ENCODE measurements around the gene TNRC6A.

TNRC6A gene

DNA sequence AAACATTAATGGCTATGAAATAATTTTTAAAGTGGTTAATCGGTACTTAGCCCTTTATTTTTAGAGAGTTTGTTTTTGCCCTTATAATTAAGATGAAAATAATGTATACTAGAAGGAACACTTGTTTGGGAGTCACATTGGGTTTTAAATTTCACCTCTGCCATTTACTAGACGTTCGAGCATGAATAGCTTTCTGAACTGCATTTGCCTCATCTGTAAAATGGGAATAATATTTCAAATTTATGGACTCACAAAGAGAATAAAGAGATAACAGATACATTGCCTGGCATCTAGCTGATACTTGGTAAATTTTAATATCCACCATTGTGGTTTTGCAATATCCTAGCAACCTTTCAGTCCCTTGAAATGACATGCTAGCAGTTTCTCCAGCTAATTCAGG is 36.6 kb downstream of the TNRC6A start:
- FAIRE-seq, result no peak
- TF ChIP-seq TAF1 (IDR thresholded peaks at IDR 0.05; ENCODE audit: borderline replicate concordance, low read depth, low read length) (no peak), POLR2AphosphoS5 (IDR thresholded peaks at IDR 0.05; ENCODE audit: low read depth, low read length) (no peak), POLR2A (IDR thresholded peaks at IDR 0.05; ENCODE audit: low read depth, low read length) (no peak)
- DNase-seq (ENCODE audit: insufficient read length), result no peak

DNA sequence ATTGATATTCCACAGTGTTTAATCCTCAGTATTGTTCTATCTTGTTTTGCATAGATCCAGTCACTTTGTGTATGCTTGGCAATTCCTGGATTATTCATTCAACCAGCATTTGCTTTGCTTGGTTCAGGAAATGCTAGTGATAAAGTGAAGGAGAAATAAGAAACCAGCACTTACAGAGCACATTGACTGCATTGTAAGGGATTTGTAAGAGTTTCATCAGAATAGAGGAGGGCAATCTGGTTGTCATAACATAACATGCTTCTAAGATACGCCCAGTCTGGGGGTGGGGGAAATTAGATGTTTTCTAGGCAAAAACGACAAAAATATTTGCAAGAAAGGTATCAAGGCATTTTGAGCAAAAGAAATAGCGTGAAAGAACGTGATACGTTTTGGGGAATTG is 40.4 kb downstream of the TNRC6A start:
- FAIRE-seq (no peak), DNase-seq (ENCODE audit: insufficient read length) (no peak)
- TF ChIP-seq POLR2A (IDR thresholded peaks at IDR 0.05; ENCODE audit: low read depth, low read length) (no peak), POLR2AphosphoS5 (IDR thresholded peaks at IDR 0.05; ENCODE audit: low read depth, low read length) (no peak)

DNA sequence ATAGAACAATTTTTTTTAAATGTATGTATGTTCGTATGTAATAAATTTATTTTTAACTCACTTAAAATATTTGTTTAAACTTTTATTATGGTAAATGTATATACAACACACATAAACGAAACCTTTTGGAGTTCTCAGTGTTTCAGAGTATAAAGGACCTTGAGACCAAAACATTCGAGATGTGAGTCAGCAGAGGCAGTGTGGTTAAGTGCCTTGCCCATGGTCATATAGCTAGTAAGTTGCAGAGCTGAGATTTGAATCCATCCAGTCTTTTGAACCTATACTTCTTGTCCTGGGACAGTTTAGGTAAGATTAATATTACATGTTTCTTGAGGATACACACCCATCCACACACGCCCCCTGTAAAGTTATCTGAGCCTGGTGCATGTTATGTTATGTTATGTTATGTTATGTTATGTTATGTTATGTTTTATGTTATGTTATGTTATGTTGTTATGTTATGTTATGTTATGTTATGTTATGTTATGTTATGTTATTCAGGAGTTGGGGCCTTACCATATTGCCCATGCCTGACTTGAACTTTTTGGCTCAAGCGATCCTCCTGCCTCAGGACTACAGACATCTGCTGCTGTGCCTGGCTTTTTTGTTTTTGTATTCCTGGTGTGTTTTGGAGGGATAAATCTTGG is 41.8 kb downstream of the TNRC6A start:
- no peak for TF ChIP-seq POLR2A (IDR thresholded peaks at IDR 0.05; ENCODE audit: low read depth, low read length)
- DNase-seq (ENCODE audit: insufficient read length), result no peak
- no peak for FAIRE-seq

DNA sequence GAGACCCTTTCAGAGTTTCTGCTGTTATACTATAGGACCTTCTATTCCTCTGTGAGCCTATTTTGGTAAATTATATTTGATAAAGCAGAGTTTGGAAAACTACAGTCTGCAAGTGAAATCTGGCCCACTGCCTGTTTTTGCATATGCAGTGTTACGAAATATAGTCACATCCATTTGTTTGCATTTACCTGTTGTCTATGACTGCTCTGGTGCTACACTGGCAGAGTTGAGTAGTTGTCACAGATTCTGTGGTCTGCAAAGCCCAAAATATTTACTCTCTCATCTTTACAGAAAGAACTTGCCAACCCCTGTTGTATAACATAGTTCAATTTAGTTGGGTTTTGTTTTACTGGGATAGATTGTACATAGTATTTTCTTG is 42.3 kb downstream of the TNRC6A start:
- FAIRE-seq, result peak; percentile 42
- no peak for DNase-seq (ENCODE audit: insufficient read length)
- no peak for TF ChIP-seq POLR2A (IDR thresholded peaks at IDR 0.05; ENCODE audit: low read depth, low read length)
- no peak for TF ChIP-seq TAF1 (IDR thresholded peaks at IDR 0.05; ENCODE audit: borderline replicate concordance, low read depth, low read length)
- no peak for TF ChIP-seq POLR2AphosphoS5 (IDR thresholded peaks at IDR 0.05; ENCODE audit: low read depth, low read length)

DNA sequence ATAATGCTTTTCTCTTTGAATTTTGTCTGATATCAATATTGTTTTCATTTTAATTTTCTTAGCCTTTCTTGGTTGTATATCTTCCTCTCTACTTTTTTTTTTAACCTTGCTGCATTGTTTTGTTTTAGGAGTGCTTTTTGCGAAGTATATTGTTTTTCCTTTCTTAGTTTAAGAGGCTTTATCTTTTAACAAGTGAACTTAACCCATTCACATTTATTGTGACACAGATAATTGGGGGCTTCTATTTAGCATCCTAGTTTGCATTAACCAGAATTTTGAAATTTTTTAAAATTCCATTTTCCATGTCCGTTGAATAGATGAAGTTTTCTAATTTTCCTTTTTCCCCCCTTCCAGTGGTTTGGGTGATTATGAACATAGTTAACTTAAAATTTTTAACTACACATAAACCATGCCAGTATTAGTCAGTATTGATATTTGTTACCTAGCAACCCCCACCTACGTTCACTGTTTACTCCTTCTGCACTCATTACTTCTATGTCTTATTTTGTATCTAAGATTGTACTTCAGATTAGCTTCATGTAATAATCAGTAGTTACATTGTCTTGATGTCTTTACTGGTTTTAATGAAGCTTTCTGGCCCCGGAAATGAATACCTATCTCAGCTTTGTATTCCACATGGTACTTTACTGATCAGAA is 44.4 kb downstream of the TNRC6A start:
- FAIRE-seq (no peak), DNase-seq (ENCODE audit: insufficient read length) (no peak)
- no peak for TF ChIP-seq POLR2A (IDR thresholded peaks at IDR 0.05; ENCODE audit: low read depth, low read length)
- no peak for TF ChIP-seq TAF1 (IDR thresholded peaks at IDR 0.05; ENCODE audit: borderline replicate concordance, low read depth, low read length)
- no peak for TF ChIP-seq POLR2AphosphoS5 (IDR thresholded peaks at IDR 0.05; ENCODE audit: low read depth, low read length)

DNA sequence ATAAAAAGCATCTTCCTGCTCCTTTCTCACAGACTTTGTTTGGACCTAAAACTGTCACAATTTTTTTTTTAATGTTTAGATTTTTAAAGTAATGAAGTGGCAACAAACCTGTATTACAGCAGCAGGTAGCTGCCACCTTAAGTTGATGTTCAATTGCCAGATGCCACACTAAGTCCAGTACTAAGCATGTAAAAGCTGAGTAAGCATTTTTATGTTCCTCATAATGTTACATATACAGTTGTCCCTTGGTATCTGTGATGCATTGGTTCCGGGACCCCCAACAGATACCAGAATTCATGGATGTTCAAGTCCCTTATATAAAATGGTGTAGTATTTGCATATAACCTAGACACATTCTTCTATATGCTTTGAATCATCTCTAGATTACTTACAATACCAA is 45.1 kb downstream of the TNRC6A start:
- FAIRE-seq, result no peak
- no peak for TF ChIP-seq POLR2A (IDR thresholded peaks at IDR 0.05; ENCODE audit: low read depth, low read length)
- TF ChIP-seq TAF1 (IDR thresholded peaks at IDR 0.05; ENCODE audit: borderline replicate concordance, low read depth, low read length), result no peak
- TF ChIP-seq POLR2AphosphoS5 (IDR thresholded peaks at IDR 0.05; ENCODE audit: low read depth, low read length), result no peak

DNA sequence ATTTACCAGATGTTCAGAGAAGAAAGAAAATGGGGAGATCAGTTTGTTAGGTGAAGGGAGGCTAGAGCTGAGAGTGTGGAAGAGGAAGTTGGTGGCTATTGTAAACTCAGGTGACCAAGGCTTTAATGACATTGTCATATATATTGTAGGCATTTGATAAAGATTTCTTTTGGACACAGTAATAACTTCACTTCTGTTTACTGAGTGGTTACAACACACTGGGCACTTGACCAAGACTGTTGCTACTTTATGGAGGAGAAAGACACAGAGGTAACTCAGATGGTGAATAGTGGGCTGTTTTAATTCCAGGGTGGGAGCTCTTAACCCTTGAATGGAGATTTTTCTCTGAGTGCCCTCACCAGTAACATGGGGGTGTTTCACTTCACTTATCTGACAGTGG is 46.0 kb downstream of the TNRC6A start:
- no peak for TF ChIP-seq TAF1 (IDR thresholded peaks at IDR 0.05; ENCODE audit: borderline replicate concordance, low read depth, low read length)
- no peak for FAIRE-seq
- DNase-seq (ENCODE audit: insufficient read length), result no peak

More for the DNA sequence above, 45.1 kb downstream of the TNRC6A start:
- DNase-seq (ENCODE audit: insufficient read length), result no peak

DNA sequence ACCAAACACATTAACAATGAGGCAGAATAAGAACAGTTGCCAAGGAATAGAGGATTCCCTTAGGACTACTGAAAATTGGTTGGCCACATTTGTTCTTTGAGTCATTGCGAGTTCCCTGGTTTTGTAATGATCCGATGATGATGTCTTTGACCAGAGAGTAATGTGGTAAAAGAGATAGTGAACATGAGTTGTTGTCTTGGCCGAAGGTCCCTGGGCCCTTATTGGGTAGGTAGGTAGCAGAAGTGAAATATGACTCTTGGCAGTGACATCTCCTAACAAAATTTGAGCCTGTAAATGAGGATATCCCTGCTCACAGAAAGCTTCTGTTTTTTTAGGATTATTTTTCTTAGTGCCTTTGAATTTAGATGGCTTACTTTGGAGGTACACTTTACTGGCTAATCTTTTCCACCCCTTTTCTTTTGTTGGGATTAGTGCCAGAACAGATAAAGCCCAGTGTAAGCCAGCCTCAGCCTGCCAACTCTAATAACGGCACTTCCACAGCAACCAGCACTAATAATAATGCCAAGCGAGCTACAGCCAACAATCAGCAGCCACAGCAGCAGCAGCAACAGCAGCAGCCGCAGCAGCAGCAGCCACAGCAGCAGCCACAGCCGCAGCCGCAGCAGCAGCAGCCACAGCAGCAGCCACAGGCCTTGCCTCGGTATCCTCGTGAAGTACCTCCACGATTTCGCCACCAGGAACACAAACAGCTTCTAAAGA is 47.2 kb downstream of the TNRC6A start:
- FAIRE-seq (no peak), DNase-seq (ENCODE audit: insufficient read length) (no peak)
- TF ChIP-seq POLR2A (IDR thresholded peaks at IDR 0.05; ENCODE audit: low read depth, low read length) (no peak), TAF1 (IDR thresholded peaks at IDR 0.05; ENCODE audit: borderline replicate concordance, low read depth, low read length) (no peak), POLR2AphosphoS5 (IDR thresholded peaks at IDR 0.05; ENCODE audit: low read depth, low read length) (no peak)

DNA sequence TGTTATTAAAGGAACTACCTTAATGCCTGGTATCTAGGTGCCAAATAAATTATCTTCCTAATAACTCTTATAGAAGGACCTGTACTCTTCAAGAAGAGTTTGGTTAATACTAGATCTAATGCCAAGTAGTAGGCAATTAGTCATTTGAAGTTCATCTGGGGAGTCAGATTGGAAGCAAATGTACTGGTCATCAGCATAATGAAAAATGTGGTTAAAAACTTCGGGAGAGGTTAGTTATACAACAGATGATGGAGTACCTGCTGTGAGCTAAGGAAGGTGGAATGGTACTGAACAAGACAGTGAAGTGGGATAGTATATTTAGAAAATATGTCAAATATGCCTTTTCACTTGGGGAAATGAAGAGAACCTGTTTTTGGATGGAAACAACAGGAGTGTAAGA is 49.2 kb downstream of the TNRC6A start:
- no peak for DNase-seq (ENCODE audit: insufficient read length)
- no peak for TF ChIP-seq POLR2A (IDR thresholded peaks at IDR 0.05; ENCODE audit: low read depth, low read length)
- no peak for TF ChIP-seq TAF1 (IDR thresholded peaks at IDR 0.05; ENCODE audit: borderline replicate concordance, low read depth, low read length)
- TF ChIP-seq POLR2AphosphoS5 (IDR thresholded peaks at IDR 0.05; ENCODE audit: low read depth, low read length), result no peak
- FAIRE-seq, result no peak

DNA sequence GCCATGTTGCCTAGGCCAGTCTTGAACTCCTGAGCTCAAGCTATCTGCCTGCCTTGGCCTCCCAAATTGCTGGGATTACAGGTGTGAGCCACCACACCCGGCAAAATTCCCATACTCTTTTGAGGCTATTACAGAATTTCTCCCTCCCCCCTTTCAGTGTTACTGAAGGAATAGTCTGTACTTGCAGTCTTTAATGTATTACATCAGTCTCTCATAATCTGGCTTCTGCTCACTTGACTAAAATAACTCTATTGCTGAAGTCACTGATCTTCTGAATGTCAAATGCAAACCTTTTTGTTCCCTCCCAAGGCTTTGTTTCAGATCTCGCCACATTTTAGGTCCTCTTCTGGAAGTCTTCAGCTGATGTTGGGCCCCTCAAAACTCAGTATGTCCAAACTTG is 51.8 kb downstream of the TNRC6A start:
- TF ChIP-seq TAF1 (IDR thresholded peaks at IDR 0.05; ENCODE audit: borderline replicate concordance, low read depth, low read length) (no peak), POLR2AphosphoS5 (IDR thresholded peaks at IDR 0.05; ENCODE audit: low read depth, low read length) (no peak), POLR2A (IDR thresholded peaks at IDR 0.05; ENCODE audit: low read depth, low read length) (no peak)
- FAIRE-seq, result no peak
- no peak for DNase-seq (ENCODE audit: insufficient read length)

DNA sequence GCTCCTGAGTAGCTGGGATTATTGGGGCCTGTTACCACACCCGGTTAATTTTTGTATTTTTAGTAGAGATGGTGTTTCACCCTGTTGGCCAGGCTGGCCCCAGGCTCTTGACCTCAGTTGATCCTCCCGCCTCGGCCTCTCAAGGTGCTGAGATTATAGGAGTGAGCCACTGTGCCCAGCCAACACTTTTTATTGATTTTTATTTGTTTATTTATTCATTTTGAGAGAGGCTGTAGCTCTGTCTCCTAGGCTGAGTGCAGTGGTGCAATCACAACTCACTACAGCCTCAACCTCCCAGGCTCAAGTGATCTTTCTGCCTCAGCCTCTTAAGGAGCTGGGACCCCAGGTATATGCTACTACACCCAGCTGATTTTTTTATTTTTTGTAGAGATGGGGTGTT is 54.7 kb downstream of the TNRC6A start:
- TF ChIP-seq TAF1 (IDR thresholded peaks at IDR 0.05; ENCODE audit: borderline replicate concordance, low read depth, low read length) (no peak), POLR2AphosphoS5 (IDR thresholded peaks at IDR 0.05; ENCODE audit: low read depth, low read length) (no peak), POLR2A (IDR thresholded peaks at IDR 0.05; ENCODE audit: low read depth, low read length) (no peak)
- FAIRE-seq, result no peak
- DNase-seq (ENCODE audit: insufficient read length), result no peak

DNA sequence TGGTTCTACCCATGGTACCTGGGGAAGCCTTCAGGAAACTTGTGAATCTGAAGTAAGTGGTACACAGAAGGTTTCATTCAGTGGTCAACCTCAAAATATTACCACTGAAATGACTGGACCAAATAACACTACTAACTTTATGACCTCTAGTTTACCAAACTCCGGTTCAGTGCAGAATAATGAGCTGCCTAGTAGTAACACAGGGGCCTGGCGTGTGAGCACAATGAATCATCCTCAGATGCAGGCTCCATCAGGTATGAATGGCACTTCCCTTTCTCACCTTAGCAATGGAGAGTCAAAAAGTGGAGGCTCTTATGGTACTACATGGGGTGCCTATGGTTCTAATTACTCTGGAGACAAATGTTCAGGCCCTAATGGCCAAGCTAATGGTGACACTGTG is 60.4 kb downstream of the TNRC6A start:
- DNase-seq (ENCODE audit: insufficient read length) (no peak), FAIRE-seq (no peak)
- no peak for TF ChIP-seq TAF1 (IDR thresholded peaks at IDR 0.05; ENCODE audit: borderline replicate concordance, low read depth, low read length)
- no peak for TF ChIP-seq POLR2A (IDR thresholded peaks at IDR 0.05; ENCODE audit: low read depth, low read length)
- no peak for TF ChIP-seq POLR2AphosphoS5 (IDR thresholded peaks at IDR 0.05; ENCODE audit: low read depth, low read length)
